ENCODE measurements around the gene MARCHF9. TPM values are rescaled to one million over a fixed set of nuclear protein-coding genes. Genes with fewer than 3 reads are reported as not detected.

The MARCHF9 gene
- total RNA-seq, 1 experiment from 2014 or later = 18.9 TPM

GRCh38 chr12:57807285-57807684, 52.4 kb downstream of the MARCHF9 start:
- Histone ChIP-seq H3K79me2 (ENCODE audit: low read depth) (no peaks in the 10 kb centered on the region), H3K9me3 (ENCODE audit: insufficient read depth, low read depth) (no peaks in the 10 kb centered on the region), H3K36me3 (ENCODE audit: low read depth) (no peaks in the 10 kb centered on the region), H2AFZ (no peak overlapping the region), H3K27ac (no peak overlapping the region), H3K4me1 (replicated peaks; ENCODE audit: insufficient read depth) (peaks cover 10% of the 10 kb centered on the region; the same call in 1 of the 2 replicates), H3K4me3 (no peak overlapping the region), H3K9me2 (ENCODE audit: insufficient read depth) (no peaks in the 10 kb centered on the region), H4K20me1 (ENCODE audit: insufficient read depth) (no peaks in the 10 kb centered on the region), H3K4me2 (no peak overlapping the region), H3K27me3 (ENCODE audit: insufficient read depth, low read depth) (no peaks in the 10 kb centered on the region), H3F3A (ENCODE audit: insufficient read depth, low read depth) (no peaks in the 10 kb centered on the region)
- POLR2A ChIA-PET (ENCODE audit: unreplicated experiment) = no interaction called here
- no TSS peak for BruUV-seq (replicated peaks)
- no peak for DNase-seq
- CTCF ChIA-PET = no interaction called here
- no peak for TF ChIP-seq CTCF (conservative IDR thresholded peaks at IDR 0.05)
- no peak for TF ChIP-seq EZH2 (IDR thresholded peaks at IDR 0.05; ENCODE audit: low read depth)
- intact Hi-C loops (cut with micrococcal nuclease; ENCODE audit: unreplicated experiment) = no loop called here

DNA sequence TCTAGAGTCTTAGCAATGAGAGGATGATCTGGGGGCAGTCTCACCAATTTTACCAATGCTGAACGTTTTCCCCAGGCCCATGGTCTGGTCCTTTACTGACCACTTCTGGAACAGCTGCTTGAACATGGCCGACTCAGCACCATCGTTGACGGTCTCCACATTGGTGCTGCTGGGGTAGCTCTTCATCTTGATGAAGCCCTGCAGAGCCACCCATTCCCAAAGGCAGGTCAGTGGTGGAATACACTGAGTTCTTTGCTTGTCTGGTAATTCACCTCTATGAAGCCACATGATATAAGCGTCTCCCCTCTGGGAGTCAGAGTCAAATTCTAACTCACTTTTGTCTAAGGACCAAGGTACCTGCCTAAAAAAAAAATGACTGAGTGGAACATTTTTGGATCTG, 53.4 kb downstream of the MARCHF9 start:
- intact Hi-C loops (cut with micrococcal nuclease; ENCODE audit: unreplicated experiment) = no loop called here
- CTCF ChIA-PET = no interaction called here

DNA sequence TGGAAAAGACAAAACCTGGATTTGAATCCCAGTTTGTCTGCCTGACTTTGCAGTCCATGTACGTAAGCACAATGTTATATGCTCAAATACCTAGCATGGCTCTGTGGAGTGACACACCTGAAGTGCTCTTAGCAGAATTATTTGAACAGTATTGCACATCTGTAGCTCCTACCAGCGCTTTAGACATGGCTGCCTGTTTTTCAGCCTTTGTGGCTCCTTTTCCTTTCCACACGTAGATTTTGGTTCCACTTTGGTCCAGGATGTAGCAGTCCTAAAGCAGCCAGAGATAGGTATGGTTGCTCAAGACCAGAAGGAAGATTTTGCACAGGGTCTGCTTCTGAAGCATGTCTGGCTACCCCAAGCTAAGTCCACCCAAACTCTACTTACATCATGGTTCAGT, 54.5 kb downstream of the MARCHF9 start:
- no peak overlapping the region for H3K27ac ChIP-seq
- no peaks in the 10 kb centered on the region for H4K20me1 ChIP-seq (ENCODE audit: insufficient read depth)
- no TSS peak for BruUV-seq (replicated peaks)
- CTCF ChIA-PET = no interaction called here
- no peaks in the 10 kb centered on the region for H3K27me3 ChIP-seq (ENCODE audit: insufficient read depth, low read depth)
- peaks cover 10% of the 10 kb centered on the region; the same call in 1 of the 2 replicates for H3K4me1 ChIP-seq (replicated peaks; ENCODE audit: insufficient read depth)
- no peaks in the 10 kb centered on the region for H3K36me3 ChIP-seq (ENCODE audit: low read depth)
- no peak overlapping the region for H3K4me2 ChIP-seq
- no peak for DNase-seq
- H2AFZ ChIP-seq = no peak overlapping the region
- POLR2A ChIA-PET (ENCODE audit: unreplicated experiment) = interaction anchor here (0.7 kb wide), 1 partner anchor 77 kb away, joined by 3 read pairs; no protein-coding TSS in a partner anchor
- H3K4me3 ChIP-seq = no peak overlapping the region
- intact Hi-C loops (cut with micrococcal nuclease; ENCODE audit: unreplicated experiment) = no loop called here
- no peak for TF ChIP-seq EZH2 (IDR thresholded peaks at IDR 0.05; ENCODE audit: low read depth)
- TF ChIP-seq CTCF (conservative IDR thresholded peaks at IDR 0.05) = no peak
- H3K9me2 ChIP-seq (ENCODE audit: insufficient read depth) = no peaks in the 10 kb centered on the region
- H3K79me2 ChIP-seq (ENCODE audit: low read depth) = no peaks in the 10 kb centered on the region
- H3K9me3 ChIP-seq (ENCODE audit: insufficient read depth, low read depth) = no peaks in the 10 kb centered on the region
- no peaks in the 10 kb centered on the region for H3F3A ChIP-seq (ENCODE audit: insufficient read depth, low read depth)

More for the DNA sequence above, 53.4 kb downstream of the MARCHF9 start:
- Histone ChIP-seq H3K79me2 (ENCODE audit: low read depth) (no peaks in the 10 kb centered on the region), H3K4me3 (no peak overlapping the region), H3K4me2 (no peak overlapping the region), H3K27me3 (ENCODE audit: insufficient read depth, low read depth) (no peaks in the 10 kb centered on the region), H4K20me1 (ENCODE audit: insufficient read depth) (no peaks in the 10 kb centered on the region), H2AFZ (no peak overlapping the region), H3K9me3 (ENCODE audit: insufficient read depth, low read depth) (no peaks in the 10 kb centered on the region), H3K9me2 (ENCODE audit: insufficient read depth) (no peaks in the 10 kb centered on the region), H3K36me3 (ENCODE audit: low read depth) (no peaks in the 10 kb centered on the region), H3F3A (ENCODE audit: insufficient read depth, low read depth) (no peaks in the 10 kb centered on the region), H3K4me1 (replicated peaks; ENCODE audit: insufficient read depth) (peaks cover 10% of the 10 kb centered on the region; the same call in 1 of the 2 replicates), H3K27ac (no peak overlapping the region)
- BruUV-seq (replicated peaks) = no TSS peak
- POLR2A ChIA-PET (ENCODE audit: unreplicated experiment) = no interaction called here
- DNase-seq = no peak
- no peak for TF ChIP-seq CTCF (conservative IDR thresholded peaks at IDR 0.05)
- no peak for TF ChIP-seq EZH2 (IDR thresholded peaks at IDR 0.05; ENCODE audit: low read depth)

Small RNAs within 50 kb of the gene (microRNA-seq; reads per million reads assigned to microRNA genes)
- gene MIR6759 (ENCODE audit: borderline number of aligned reads, borderline replicate concordance) = not detected

Other genes with a start within 250 kb of the MARCHF9 start
- 15.6 and 17.3 TPM in 2 replicates for gene DDIT3, start 234.6 kb upstream of the MARCHF9 start, total RNA-seq (2021)
- gene MBD6, start 232.3 kb upstream of the MARCHF9 start, total RNA-seq (2021) = 47.3 and 78.4 TPM in 2 replicates
- 93.4 and 105 TPM in 2 replicates for gene DCTN2, start 207.9 kb upstream of the MARCHF9 start, total RNA-seq (2021)
- gene KIF5A, start 205.1 kb upstream of the MARCHF9 start, total RNA-seq (2021) = 0.07 TPM in 1 of 2 replicates, not detected in the other
- gene PIP4K2C, start 163.9 kb upstream of the MARCHF9 start, total RNA-seq (2021) = 47.7 and 48.7 TPM in 2 replicates
- gene DTX3, start 150.3 kb upstream of the MARCHF9 start, total RNA-seq (2021) = 16.2 and 18.1 TPM in 2 replicates
- gene ARHGEF25, start 143.7 kb upstream of the MARCHF9 start, total RNA-seq (2021) = 12.9 and 18.8 TPM in 2 replicates
- 15.0 and 17.9 TPM in 2 replicates for gene B4GALNT1, start 121.9 kb upstream of the MARCHF9 start, total RNA-seq (2021)
- 96.7 and 108 TPM in 2 replicates for gene OS9, start 61.0 kb upstream of the MARCHF9 start, total RNA-seq (2021)
- gene AGAP2, start 16.4 kb upstream of the MARCHF9 start, total RNA-seq (2021) = 0.40 and 0.50 TPM in 2 replicates
- 18.2 and 22.5 TPM in 2 replicates for gene TSPAN31, start 10.1 kb upstream of the MARCHF9 start, total RNA-seq (2021)
- 156 and 194 TPM in 2 replicates for gene CDK4, start 2.8 kb upstream of the MARCHF9 start, total RNA-seq (2021)
- gene CYP27B1, start 12.0 kb downstream of the MARCHF9 start, total RNA-seq (2021) = 1.6 and 1.8 TPM in 2 replicates
- gene METTL1, start 17.0 kb downstream of the MARCHF9 start, total RNA-seq (2021) = 15.8 and 17.9 TPM in 2 replicates
- 13.1 and 17.8 TPM in 2 replicates for gene EEF1AKMT3, start 17.5 kb downstream of the MARCHF9 start, total RNA-seq (2021)
- gene TSFM, start 27.7 kb downstream of the MARCHF9 start, total RNA-seq (2021) = 38.1 and 44.8 TPM in 2 replicates
- 1.6 and 3.0 TPM in 2 replicates for gene AVIL, start 63.6 kb downstream of the MARCHF9 start, total RNA-seq (2021)
- 102 and 107 TPM in 2 replicates for gene CTDSP2, start 91.6 kb downstream of the MARCHF9 start, total RNA-seq (2021)
- gene ATP23, start 186.5 kb downstream of the MARCHF9 start, total RNA-seq (2021) = 5.1 and 6.5 TPM in 2 replicates